ENCODE measurements around the gene ACTR3. TPM values are rescaled to one million over a fixed set of nuclear protein-coding genes. Genes with fewer than 3 reads are reported as not detected.

ACTR3 gene
- total and polyA plus RNA-seq, 4 donors, result 35.5 to 260 (median 184) TPM

DNA sequence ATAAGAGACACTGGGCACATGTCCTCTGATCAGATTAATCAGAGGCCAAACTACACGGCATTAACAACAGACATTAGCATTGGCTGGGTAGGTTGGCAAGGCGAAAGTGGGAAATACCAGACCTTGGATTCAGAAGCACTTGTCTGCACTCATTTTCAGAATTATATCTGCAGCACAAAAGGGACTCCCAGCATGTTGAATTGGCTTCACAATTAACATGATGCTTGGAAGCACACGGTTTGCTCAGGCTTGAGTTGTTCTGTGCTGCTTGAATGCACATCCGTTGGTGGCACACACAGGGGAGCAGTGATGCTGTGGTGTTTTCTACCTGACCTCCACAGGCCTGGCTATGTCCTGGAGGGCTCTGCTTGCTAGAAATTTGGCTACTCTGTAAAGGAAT, 83.9 kb downstream of the ACTR3 start:
- no peaks in the 10 kb centered on the region for H3K9me3 ChIP-seq (ENCODE audit: control insufficient read depth in 4 of 4, insufficient read depth in 3 of 4, low read length in 3 of 4)
- WGBS, 2 donors, result 92 to 95% methylated on average over 4 of the region's 4 CpGs
- peaks cover 0 to 4% (median 2%) of the 10 kb centered on the region in 5 donors for H3K4me1 ChIP-seq (ENCODE audit: control insufficient read depth in 5 of 5, insufficient read depth in 5 of 5, low read length in 5 of 5)
- H3K27ac ChIP-seq (ENCODE audit: low read depth in 1 of 2, low read length in 1 of 2), result no peak overlapping the region
- H3K36me3 ChIP-seq (ENCODE audit: control insufficient read depth in 4 of 4, insufficient read depth in 4 of 4, low read length in 4 of 4), result peaks cover 0 to 5% (median 0%) of the 10 kb centered on the region in 4 donors
- TF ChIP-seq CTCF (IDR thresholded peaks at IDR 0.05; ENCODE audit: control extremely low read depth, extremely low read depth), result no peak
- no peak overlapping the region for H3K9ac ChIP-seq (ENCODE audit: insufficient read depth in 1 of 2, low read length in 2 of 2)
- H3K4me3 ChIP-seq, result no peak overlapping the region
- DNase-seq, result no peak
- H3K27me3 ChIP-seq (ENCODE audit: control insufficient read depth in 3 of 3, insufficient read depth in 3 of 3, low read length in 2 of 3), result no peaks in the 10 kb centered on the region
- ATAC-seq (ENCODE audit: insufficient read depth, low FRiP score), result no peak

DNA sequence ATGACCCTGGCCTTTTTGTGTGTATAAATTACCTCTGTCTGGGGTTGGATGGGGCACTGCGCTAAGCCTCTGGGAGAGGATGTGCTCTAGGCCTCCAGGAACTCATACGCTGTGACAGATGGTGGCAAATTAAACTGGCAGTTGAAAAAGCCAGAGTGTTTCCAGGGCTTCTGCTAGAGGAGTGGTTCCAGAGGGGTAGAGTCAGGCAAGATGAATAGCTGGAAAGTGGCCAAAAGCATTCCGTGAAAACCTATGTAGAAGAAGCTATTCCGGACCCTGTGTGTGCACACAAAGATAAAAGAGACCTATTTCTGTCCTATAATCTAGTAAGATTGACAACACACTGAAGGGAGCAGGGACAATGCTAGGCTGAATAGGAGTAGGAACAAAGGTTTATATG, 84.8 kb downstream of the ACTR3 start:
- no peak for ATAC-seq (ENCODE audit: insufficient read depth, low FRiP score)
- Histone ChIP-seq H3K4me3 (no peak overlapping the region), H3K36me3 (ENCODE audit: control insufficient read depth in 4 of 4, insufficient read depth in 4 of 4, low read length in 4 of 4) (peaks cover 0 to 5% (median 0%) of the 10 kb centered on the region in 4 donors), H3K27me3 (ENCODE audit: control insufficient read depth in 3 of 3, insufficient read depth in 3 of 3, low read length in 2 of 3) (no peaks in the 10 kb centered on the region), H3K9ac (ENCODE audit: insufficient read depth in 1 of 2, low read length in 2 of 2) (no peak overlapping the region), H3K4me1 (ENCODE audit: control insufficient read depth in 5 of 5, insufficient read depth in 5 of 5, low read length in 5 of 5) (peaks cover 0 to 4% (median 2%) of the 10 kb centered on the region in 5 donors), H3K27ac (ENCODE audit: low read depth in 1 of 2, low read length in 1 of 2) (no peak overlapping the region), H3K9me3 (ENCODE audit: control insufficient read depth in 4 of 4, insufficient read depth in 3 of 4, low read length in 3 of 4) (no peaks in the 10 kb centered on the region)
- 74 to 76% methylated on average over 4 of the region's 4 CpGs for WGBS, 2 donors
- DNase-seq, result no peak
- no peak for TF ChIP-seq CTCF (IDR thresholded peaks at IDR 0.05; ENCODE audit: control extremely low read depth, extremely low read depth)

GRCh38 chr2:113976277-113976928, 86.5 kb downstream of the ACTR3 start:
- no peak for TF ChIP-seq CTCF (IDR thresholded peaks at IDR 0.05; ENCODE audit: control extremely low read depth, extremely low read depth)
- Histone ChIP-seq H3K9ac (ENCODE audit: insufficient read depth in 1 of 2, low read length in 2 of 2) (no peak overlapping the region), H3K4me1 (ENCODE audit: control insufficient read depth in 5 of 5, insufficient read depth in 5 of 5, low read length in 5 of 5) (peaks cover 0 to 4% (median 2%) of the 10 kb centered on the region in 5 donors), H3K9me3 (ENCODE audit: control insufficient read depth in 4 of 4, insufficient read depth in 3 of 4, low read length in 3 of 4) (no peaks in the 10 kb centered on the region), H3K36me3 (ENCODE audit: control insufficient read depth in 4 of 4, insufficient read depth in 4 of 4, low read length in 4 of 4) (peaks cover 0 to 5% (median 0%) of the 10 kb centered on the region in 4 donors), H3K4me3 (no peak overlapping the region), H3K27ac (ENCODE audit: low read depth in 1 of 2, low read length in 1 of 2) (no peak overlapping the region), H3K27me3 (ENCODE audit: control insufficient read depth in 3 of 3, insufficient read depth in 3 of 3, low read length in 2 of 3) (no peaks in the 10 kb centered on the region)
- no peak for DNase-seq
- WGBS, 2 donors, result 81 to 86% methylated on average over 7 of the region's 7 CpGs
- ATAC-seq (ENCODE audit: insufficient read depth, low FRiP score), result no peak

All from lung (tissue), 12 donors.